DMS 273 (cell line): ENCODE measurements around the gene TPI1.

Experiments
- DNase-seq: peaks from one replicate; lab custom pipeline; 2025; ENCODE audit not compliant: unreplicated experiment; lab: John Stamatoyannopoulos, UW

Gene TPI1

GRCh38 chr12:6916426-6917200, 49.3 kb downstream of the TPI1 start:
- no peak for DNase-seq

- DNase-seq, result no peak
These were observed 50.3 kb downstream of the TPI1 start for GRCh38 chr12:6917491-6918231.

- no peak for DNase-seq
These were observed 52.3 kb downstream of the TPI1 start for GRCh38 chr12:6919588-6919987.
